NB4 (cell line): ENCODE measurements around the gene AMZ1.

ENCODE experiments used
- DNase-seq: peaks from one replicate; pipeline ENCODE4 v3.0.0; 2010; ENCODE audit warnings: low read depth
- H3K4me3 ChIP-seq: one replicate; pipeline ENCODE4 v1.5.1; 2011; ENCODE audit warnings: mild to moderate bottlenecking, low read depth, low read length, moderate library complexity
- CTCF ChIP-seq: IDR thresholded peaks from one replicate; pipeline ENCODE4 v1.5.1; 2012; ENCODE audit warnings: low read depth, low read length
- MAX ChIP-seq: IDR thresholded peaks from 2 replicates; pipeline ENCODE4 v1.6.1; 2011; ENCODE audit warnings: low read depth, low read length
- MYC ChIP-seq: IDR thresholded peaks from 2 replicates; pipeline ENCODE4 v1.6.1; 2011; ENCODE audit warnings: low read depth, low read length
- POLR2A ChIP-seq: IDR thresholded peaks from 2 replicates; pipeline ENCODE4 v1.6.1; 2011; ENCODE audit warnings: mild to moderate bottlenecking; ENCODE audit not compliant: insufficient read length; ENCODE audit errors: extremely low read depth

The AMZ1 gene

DNA sequence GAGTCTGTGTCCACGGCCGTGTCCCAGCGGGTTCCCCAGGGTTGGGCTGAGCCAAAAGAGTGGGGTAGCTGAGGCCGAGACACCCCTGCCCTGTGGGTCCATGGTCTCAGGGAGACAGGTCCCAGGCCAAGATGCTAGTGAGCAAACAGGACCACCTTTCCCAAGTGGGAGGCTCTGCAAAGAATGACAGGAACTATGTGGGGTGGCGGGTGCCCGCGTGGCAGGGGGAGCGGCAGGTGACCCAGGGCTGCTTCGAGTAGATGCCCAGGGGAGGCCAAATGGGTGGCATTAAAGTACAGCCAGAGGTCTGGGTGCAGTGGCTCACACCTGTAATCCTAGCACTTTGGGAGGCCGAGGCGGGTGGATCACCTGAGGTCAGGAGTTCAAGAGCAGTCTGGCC lies 38.0 kb upstream of the AMZ1 start:
- no peak overlapping the region for H3K4me3 ChIP-seq
- DNase-seq, result no peak
- no peak for TF ChIP-seq MAX
- no peak for TF ChIP-seq MYC
- no peak for TF ChIP-seq POLR2A
- no peak for TF ChIP-seq CTCF

- TF ChIP-seq MYC, result no peak
- TF ChIP-seq MAX, result no peak
- no peak for TF ChIP-seq POLR2A
- no peak for TF ChIP-seq CTCF
- no peak overlapping the region for H3K4me3 ChIP-seq
- no peak for DNase-seq
Measured at GRCh38 chr7:2650451-2650850, 37.6 kb upstream of the AMZ1 start.

DNA sequence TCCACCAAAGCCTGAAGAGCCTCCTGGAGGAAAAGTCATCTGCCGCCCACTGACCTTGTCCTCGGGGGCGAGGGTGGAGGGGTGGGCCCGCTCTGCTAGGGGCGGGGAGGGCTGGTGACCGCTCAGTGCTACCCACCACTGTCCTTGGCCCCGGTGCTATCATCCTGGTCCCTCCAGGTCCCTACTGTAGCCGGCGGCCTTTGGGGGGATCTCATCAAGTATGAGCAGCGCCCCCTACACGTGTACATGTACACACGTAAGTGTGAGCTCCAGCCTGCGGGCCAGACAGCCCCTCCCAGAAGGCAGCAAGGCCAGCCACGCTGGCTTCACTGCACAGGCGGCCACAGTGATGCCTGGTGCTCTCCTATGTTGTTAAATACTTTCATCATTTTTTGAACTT lies 36.7 kb upstream of the AMZ1 start:
- peak; percentile 67 for DNase-seq
- TF ChIP-seq CTCF (peak; percentile 32), POLR2A (no peak)
- H3K4me3 ChIP-seq, result no peak overlapping the region

GRCh38 chr7:2651847-2652735 lies 35.9 kb upstream of the AMZ1 start:
- DNase-seq, result no peak
- H3K4me3 ChIP-seq, result no peak overlapping the region
- TF ChIP-seq POLR2A (no peak), MAX (peak; percentile 46)

DNA sequence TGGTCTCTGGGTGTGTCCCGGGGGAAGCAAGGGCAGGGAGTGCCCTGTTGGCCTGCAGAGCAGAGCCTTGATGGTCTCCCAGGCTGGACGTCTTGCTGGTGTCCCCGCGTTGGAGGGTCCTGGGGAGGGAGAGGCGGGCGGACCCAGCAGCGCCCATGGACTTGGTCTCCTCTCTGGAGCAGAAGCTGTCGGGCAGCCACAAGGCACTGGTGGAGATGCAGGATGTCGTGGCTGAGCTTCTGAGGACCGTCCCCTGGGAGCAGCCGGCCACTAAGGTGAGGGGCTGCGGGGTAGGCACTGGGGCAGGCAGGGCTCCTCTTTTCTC lies 35.3 kb upstream of the AMZ1 start:
- DNase-seq, result no peak
- H3K4me3 ChIP-seq, result no peak overlapping the region
- TF ChIP-seq MYC (no peak), MAX (no peak)

DNA sequence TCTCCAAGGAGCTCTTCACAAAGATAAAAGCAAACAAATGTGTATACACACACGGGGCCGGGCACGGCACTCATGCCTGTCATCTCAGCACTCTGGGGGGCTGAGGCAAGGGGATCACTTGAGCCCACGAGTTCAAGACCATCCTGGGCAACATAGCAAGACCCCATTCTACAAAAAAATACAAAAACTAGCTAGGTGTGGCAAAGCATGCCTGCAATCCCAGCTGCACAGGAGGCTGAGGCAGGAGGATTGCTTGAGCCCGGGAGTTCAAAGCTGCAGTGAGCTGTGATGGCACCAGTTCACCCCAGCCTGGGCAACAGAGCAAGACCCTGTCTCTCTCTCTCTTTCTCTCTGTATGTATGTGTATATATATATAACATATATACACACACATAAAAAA lies 33.9 kb upstream of the AMZ1 start:
- DNase-seq, result no peak
- H3K4me3 ChIP-seq, result no peak overlapping the region
- no peak for TF ChIP-seq POLR2A
- no peak for TF ChIP-seq CTCF
- no peak for TF ChIP-seq MAX
- no peak for TF ChIP-seq MYC

DNA sequence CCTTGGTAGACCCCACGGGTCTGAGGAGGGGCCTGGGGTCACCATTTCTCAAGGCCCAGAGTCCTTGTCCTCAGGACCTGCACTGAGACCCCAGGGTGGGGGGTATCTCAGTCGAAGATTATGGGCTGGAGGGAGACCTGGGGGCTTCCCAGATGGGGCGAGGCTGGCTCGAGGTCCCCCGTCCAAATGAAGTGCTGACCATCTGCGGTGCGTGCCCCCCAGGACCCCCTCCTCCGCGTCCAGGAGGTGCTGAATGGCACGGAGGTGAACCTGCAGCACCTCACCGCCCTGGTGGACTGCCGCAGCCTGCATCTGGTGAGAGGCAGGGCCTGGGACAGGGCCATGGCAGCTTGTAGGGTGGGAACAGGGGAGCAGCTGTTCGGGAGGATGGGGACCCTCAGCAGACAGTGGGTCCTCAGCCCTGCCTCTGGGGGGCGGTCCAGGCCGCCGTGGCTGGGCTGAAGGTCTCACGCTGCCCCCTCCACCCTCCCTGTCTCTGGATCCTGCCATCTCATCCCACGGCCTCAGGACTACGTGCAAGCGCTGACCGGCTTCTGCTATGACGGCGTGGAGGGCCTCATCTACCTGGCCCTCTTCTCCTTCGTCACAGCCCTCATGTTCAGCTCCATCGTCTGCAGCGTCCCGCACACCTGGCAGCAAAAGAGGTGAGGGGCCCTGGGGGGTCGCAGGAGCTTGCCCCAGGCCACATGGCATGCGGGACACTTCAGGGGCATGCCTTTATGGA lies 32.0 kb upstream of the AMZ1 start:
- DNase-seq, result no peak
- no peak for TF ChIP-seq MYC
- no peak overlapping the region for H3K4me3 ChIP-seq
